ENCODE data around the gene ZNF791. TPM values are rescaled to one million over a fixed set of nuclear protein-coding genes. Genes with fewer than 3 reads are reported as not detected.

Gene ZNF791
- total RNA-seq, 1 donor from 2014 or later: 5.5 TPM

GRCh38 chr19:12581100-12581499, 29.6 kb upstream of the ZNF791 start:
- TF ChIP-seq CTCF (conservative IDR thresholded peaks at IDR 0.05; ENCODE audit: low read depth, low read length): no peak
- H3K4me3 ChIP-seq (ENCODE audit: low read depth, low read length): no peak overlapping the region
- no peak for DNase-seq (ENCODE audit: low read depth)

- no peak for TF ChIP-seq CTCF (conservative IDR thresholded peaks at IDR 0.05; ENCODE audit: low read depth, low read length)
- H3K4me3 ChIP-seq (ENCODE audit: low read depth, low read length): peak overlapping the region; percentile 38
Measured at GRCh38 chr19:12596485-12596884, 14.2 kb upstream of the ZNF791 start.

GRCh38 chr19:12596927-12597548, 13.7 kb upstream of the ZNF791 start:
- H3K4me3 ChIP-seq (ENCODE audit: low read depth, low read length): peak overlapping the region; percentile 38
- no peak for TF ChIP-seq CTCF (conservative IDR thresholded peaks at IDR 0.05; ENCODE audit: low read depth, low read length)
- DNase-seq (ENCODE audit: low read depth): no peak

More at GRCh38 chr19:12596485-12596884, 14.2 kb upstream of the ZNF791 start:
- DNase-seq (ENCODE audit: low read depth): no peak

- TF ChIP-seq CTCF (conservative IDR thresholded peaks at IDR 0.05; ENCODE audit: low read depth, low read length): no peak
- no peak overlapping the region for H3K4me3 ChIP-seq (ENCODE audit: low read depth, low read length)
- no peak for DNase-seq (ENCODE audit: low read depth)
Measured at GRCh38 chr19:12597594-12597993, 13.1 kb upstream of the ZNF791 start.

GRCh38 chr19:12603714-12604113, 7.0 kb upstream of the ZNF791 start:
- TF ChIP-seq CTCF (conservative IDR thresholded peaks at IDR 0.05; ENCODE audit: low read depth, low read length): no peak
- DNase-seq (ENCODE audit: low read depth): no peak

GRCh38 chr19:12606796-12607195, 3.9 kb upstream of the ZNF791 start:
- H3K4me3 ChIP-seq (ENCODE audit: low read depth, low read length): no peak overlapping the region
- TF ChIP-seq CTCF (conservative IDR thresholded peaks at IDR 0.05; ENCODE audit: low read depth, low read length): no peak
- no peak for DNase-seq (ENCODE audit: low read depth)

More at GRCh38 chr19:12603714-12604113, 7.0 kb upstream of the ZNF791 start:
- no peak overlapping the region for H3K4me3 ChIP-seq (ENCODE audit: low read depth, low read length)

- no peak for TF ChIP-seq CTCF (conservative IDR thresholded peaks at IDR 0.05; ENCODE audit: low read depth, low read length)
- no peak overlapping the region for H3K4me3 ChIP-seq (ENCODE audit: low read depth, low read length)
- no peak for DNase-seq (ENCODE audit: low read depth)
Measured at GRCh38 chr19:12607631-12608030, 3.1 kb upstream of the ZNF791 start.

Data from epithelial cell of proximal tubule (primary cell).